ENCODE results near the gene DENND5B.
"Not testable (repeated sequence)": the region's sequence is repeated elsewhere in the genome, so short reads cannot be mapped to it uniquely, and the experiment has no call there.

DENND5B gene

GRCh38 chr12:31590642-31591379 is at the start of gene DENND5B:
Gene DENND5B (minus strand): TSS chr12:31591136. CDS start chr12:31590832, 304 bp downstream.
- DNase-seq, result peak; percentile 25

DNA sequence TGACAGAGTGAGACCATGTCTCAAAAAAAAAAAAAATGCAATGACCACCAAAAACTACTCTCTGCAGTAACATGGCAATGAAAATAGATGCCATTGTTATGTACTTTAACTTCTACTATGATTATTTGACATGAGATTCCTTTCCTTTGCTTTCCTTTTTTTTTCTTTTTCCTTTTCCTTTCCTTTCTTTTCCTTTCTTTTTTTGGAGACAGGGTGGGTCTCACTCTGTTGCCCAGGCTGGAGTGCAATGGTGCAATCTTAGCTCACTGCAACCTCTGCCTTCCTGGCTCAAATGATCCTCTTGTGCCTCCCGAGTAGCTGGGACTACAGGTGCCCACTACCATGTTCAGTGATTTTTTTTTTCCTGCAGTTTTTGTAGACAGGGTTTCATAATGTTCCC is 43.7 kb upstream of the DENND5B start:
- DNase-seq, result no peak

- DNase-seq, result no peak
Observed at GRCh38 chr12:31633464-31633863, 42.5 kb upstream of the DENND5B start.

- no peak for DNase-seq
Observed at GRCh38 chr12:31631809-31632208, 40.9 kb upstream of the DENND5B start.

- DNase-seq, result no peak
Observed at GRCh38 chr12:31631023-31631724, 40.2 kb upstream of the DENND5B start.

DNA sequence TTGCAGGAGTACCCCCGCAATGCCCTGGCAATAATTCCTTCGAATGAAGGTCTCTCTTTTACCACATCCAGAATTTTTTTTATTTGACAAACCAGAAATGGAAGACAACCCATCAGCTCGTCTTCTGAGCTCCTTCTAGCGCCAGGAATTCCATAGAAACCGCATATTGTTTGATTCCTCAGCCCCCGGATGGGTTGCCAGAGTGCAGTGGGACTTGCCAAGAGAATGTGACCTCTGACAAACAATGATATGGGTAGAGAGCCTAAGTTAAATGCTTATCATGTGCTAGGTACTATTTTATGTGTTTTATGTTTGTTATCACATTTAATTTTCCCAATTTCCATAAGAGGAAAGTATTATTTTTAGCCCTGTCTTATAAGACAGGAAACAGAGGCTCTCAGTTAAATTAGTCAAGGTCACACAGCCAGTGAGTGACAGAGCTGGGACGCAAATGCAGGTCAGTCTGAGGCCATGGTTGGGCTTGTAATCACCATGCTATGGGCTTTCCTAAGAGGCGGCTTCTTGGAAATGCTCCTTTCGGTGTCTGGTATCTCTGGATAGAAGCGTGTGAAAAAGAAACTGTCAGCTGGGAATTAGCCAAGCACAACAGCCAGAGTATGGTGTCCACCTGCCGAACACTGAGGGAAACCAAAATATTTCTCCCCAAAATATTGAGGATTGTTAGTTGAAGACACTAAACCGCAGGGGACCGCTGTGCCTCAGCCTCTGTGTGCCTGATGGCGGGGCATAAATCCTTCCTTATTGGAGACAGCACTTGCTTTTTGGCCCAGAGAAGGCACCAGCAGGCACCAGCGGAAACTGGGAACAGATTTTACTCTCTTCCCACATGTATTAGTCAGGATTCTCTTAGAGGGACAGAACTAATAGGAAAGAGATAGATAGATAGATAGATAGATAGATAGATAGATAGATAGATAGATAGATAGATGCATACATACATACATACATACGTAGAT is 39.1 kb upstream of the DENND5B start:
- DNase-seq, result no peak

DNA sequence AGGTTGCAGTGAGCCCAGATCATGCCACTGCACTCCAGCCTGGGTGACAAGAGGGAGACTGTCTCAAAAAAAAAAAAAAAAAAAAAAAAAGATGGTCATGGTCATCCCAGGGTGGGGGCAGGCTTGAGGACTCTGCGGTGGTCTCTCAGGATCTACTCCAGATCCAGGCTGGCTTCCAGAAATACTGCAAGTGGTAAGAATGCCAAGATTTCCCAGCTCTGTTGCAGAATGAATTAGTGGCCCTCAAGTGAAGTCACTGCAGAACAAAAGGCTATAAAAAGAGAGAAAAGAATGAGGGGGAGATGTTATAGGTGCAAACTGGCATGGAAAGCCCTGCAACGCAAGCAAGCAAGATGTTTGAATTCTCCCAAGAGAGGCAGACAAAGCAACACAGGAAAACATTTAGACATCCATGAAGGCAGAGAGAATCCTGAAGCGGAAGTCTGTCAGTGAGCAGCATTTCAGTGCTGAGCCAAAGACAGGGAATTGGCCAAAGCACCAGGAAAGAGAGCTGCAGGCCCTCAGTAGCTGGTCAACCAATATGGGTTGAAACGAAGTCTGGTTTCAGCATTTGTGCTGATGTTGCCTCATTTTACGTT is 36.6 kb upstream of the DENND5B start:
- DNase-seq, result no peak

- peak; percentile 1 for DNase-seq
Observed at GRCh38 chr12:31626270-31626995, 35.5 kb upstream of the DENND5B start.

DNA sequence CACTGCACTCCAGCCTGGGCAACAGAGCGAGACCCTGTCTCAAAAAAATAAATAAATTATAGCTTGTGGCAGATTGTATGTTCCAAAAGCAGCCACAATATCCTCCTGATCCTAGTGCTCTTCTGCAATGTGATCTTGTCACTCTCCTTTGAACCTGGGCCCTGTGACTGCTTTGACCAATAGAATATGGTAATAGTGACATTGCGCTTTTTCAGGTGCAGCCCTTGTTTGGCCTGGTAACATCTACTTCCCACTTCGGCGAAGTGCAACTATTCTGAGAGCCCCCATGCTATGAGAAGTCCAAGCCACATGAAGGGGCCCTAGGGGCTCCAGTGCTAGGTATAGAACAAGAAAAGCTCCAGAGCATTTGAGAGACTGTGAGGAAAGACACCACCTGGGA is 31.1 kb upstream of the DENND5B start:
- no peak for DNase-seq

DNA sequence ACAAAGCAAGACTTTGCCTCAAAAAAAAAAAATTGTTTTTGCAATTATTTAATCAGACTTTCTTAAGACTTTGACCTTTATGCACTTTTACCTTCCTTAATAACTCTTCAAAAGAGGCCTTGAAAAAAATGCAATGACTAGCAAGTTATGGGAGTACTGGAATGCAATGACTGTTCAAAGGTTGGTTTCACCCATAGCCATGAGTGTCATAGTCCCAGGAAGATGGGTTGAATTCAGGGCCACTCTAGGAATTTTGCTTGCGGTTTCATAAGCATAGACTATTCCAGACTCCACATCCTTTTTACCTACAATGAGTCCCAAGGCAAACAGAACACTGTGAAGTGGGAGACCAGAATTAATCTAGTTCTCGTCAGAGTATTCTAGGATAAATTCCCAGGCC is 29.4 kb upstream of the DENND5B start:
- no peak for DNase-seq

DNA sequence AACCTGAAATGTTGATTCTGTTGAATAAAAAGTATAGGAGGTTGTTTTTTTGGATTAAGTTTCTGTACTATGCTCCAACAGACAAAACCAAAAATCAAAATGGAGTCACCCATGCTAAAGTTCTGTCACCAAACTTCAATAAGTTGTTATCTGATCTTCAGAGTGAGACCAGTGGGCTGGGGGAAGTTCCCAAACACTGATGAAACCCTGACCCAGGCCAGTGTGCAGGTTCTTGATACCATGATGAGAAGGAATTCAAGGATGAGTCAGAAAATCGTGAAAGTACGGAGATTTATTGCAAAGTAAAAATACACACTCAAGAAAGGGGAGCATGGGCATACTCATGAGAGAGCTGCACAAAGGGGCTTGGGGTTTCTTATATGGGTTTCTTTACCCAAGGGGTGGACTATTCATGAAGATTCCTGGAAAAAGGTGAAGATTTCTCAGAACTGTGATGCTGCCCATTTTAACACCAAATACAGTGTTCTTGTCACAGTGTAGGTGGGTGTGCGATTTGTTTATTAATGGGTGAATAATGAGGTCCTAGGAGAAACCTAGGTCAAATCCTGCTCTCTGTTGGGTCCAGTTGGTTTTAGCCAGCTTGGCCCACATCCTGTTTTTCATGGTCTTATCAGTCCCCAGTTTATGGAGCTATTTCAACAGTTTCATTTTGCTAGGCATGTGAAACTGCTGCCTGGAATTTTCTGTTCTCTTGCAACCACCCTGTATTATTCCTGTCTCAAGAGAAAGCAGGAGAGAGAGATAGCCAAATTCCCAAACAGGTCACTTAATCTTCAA is 27.5 kb upstream of the DENND5B start:
- DNase-seq, result no peak

DNA sequence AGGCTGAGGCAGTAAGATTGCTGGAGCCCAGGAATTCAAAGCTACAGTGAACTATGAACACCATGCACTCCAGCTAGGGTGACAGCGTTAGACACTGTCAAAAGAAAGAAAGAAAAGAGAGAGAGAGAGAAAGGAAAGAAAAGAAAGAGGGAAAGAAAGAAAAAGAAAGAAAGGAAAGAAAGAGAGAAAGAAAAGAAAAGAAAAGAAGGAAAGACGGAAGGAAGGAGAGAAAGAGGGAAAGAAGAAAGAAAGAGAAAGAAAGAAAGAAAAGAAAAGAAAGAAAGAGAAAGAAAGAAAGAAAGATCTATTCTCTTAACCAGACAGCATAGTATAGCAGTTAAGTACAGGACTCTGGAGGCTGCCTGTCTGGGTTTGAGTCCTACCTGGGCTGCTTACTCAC is 21.9 kb upstream of the DENND5B start:
- DNase-seq, result no peak

DNA sequence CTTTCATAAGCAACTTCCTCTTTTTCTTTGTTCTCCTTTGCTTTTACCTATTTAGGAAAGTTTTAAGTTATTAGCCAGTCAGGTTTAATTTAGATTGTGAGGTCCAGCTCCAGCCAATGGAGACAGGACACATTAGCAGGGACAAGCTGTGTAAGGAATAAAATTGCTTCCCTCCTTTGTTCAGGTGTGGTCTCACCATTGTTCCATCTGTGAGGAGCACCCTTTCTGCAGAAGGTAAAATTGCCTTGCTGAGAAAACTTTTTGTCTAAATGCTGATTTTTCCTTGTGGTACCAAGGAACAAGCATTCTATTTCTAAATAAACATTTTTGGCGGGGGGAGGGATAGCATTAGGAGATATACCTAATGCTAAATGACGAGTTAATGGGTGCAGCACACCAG is 17.4 kb upstream of the DENND5B start:
- not testable (repeated sequence) for DNase-seq

- no peak for DNase-seq
Observed at GRCh38 chr12:31605531-31605930, 14.6 kb upstream of the DENND5B start.

DNA sequence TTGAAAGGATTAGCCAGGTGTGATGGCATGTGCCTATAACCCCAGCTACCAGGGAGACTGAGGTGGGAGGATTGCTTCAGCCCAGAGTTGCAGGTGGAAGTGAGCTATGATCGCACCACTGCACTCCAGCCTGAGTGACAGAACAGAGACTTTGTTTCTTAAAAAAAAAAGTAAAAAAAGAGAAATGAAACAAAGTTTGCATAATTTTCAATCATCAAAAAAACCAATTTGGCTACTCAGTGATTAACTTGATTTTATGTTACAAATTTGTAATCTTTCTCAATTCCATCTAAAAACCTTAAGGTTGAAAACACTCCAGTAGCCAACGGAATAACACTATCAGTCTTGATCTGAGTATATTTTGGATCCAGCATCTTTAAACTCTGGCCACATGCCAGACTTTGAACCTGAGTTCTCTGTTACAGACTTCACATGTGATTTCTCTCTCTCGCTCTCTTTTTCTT is 12.6 kb upstream of the DENND5B start:
- DNase-seq, result no peak

DNA sequence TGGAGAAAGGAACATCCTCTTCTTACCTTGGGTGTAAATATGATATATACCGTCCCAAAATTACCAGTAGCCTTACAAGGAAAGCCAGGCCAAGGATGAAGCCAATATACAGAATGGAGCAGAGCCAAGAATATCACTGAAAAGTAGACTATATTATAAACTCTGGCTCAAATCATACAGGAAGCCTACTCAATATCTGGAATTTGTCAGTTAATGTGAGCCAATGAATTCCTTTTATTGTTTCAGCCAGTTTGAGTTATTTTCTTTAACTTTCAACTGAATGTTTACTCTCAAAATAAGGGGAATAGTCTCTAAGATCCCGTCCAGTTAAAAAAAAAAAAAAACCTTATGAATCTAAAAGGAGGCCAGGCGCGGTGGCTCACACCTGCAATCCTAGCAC is 9.8 kb upstream of the DENND5B start:
- no peak for DNase-seq

DNA sequence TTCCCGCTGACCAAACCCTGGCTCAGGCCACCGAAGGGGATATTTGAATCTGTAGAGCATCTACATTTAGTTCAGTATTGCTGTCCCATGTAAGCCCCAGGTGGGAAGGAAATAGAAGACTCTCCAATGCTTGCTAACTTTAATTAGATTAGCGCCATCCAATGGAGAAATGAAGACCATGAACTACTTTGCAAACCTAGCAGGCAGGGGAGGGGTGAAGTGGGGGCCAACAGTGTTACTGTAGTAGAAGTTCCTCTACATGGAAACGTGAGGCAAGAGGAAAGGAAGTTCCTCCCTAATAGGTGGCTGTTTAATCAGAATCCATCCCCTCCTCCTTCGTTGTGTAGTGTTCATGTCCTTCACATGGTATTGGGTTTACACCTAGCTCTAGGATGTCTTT is 9.3 kb upstream of the DENND5B start:
- DNase-seq, result no peak

DNA sequence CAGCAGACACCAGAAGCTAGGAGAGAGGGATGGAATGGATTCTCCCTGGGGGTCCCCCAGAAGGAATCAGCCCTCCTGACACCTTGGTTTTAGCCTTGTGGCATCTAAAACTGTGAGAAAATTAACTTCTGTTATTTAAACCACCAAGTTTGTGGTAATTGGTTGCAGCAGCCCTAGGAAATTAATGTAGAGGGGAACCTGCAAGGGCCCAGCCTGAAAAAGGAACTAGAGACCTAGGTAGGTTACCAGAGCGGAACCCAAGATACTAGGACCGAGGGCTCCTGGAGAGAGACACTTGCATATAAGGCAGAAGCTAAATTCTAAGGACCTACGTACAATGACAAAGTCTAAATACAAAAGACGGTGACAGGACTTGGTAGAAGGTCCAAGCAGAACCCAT is 8.1 kb upstream of the DENND5B start:
- DNase-seq, result no peak

DNA sequence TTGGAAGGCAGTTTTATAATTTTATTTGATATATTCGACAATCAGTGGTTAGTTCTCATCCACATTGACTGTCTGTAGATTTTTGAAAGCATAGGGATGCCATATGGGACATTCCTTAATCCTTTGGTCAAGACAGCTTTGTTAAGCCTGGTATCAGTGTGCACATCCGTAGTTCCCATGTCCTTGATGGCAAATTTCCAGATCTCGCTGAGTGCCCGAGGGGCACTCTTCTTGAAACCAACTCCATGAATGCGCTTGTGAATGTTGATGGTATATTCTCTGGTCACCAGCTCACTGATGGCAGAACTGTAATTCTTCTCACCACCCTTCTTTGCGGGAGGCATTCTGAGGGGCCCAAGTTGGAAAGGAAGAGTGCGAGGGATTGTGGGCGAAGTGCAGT is 6.1 kb upstream of the DENND5B start:
- DNase-seq, result no peak

GRCh38 chr12:31594681-31595080 is 3.7 kb upstream of the DENND5B start:
- no peak for DNase-seq

DNA sequence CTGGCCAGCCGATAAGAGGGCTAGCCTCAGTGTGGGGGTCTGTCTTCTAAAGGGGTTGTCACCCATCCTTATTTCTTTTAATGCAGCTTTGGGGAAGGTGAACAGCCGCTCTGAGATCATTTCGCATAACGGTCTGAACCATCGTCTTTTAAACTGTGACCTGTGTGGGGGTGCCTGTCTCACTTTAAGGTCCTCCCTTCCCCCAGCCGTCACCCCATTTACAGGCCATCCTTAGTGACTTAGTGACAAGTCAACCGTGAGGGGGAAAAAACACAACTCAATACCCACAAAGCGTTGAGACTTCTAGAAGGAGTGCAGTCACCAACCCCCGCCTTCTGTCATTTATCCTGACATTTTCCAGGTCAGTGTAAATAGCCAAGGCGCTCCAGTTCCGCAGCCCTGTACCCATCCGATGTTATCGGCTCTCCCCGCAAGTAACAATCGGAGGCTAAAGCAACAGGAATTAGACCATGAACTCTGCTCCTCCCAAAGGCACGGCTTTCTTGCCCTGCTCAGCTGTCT is 505 bp upstream of the DENND5B start:
- peak; percentile 4 for DNase-seq

Data from activated CD4-positive, alpha-beta T cell treated with anti-CD3 and anti-CD28 coated beads, Interleukin-2, Interleukin-6, amounts not matched to agents 100 ng/mL and 50 ng/mL, durations not matched to agents 16 hours and 8 hours (primary cell).